ENCODE data around the gene F2RL2.

DNA sequence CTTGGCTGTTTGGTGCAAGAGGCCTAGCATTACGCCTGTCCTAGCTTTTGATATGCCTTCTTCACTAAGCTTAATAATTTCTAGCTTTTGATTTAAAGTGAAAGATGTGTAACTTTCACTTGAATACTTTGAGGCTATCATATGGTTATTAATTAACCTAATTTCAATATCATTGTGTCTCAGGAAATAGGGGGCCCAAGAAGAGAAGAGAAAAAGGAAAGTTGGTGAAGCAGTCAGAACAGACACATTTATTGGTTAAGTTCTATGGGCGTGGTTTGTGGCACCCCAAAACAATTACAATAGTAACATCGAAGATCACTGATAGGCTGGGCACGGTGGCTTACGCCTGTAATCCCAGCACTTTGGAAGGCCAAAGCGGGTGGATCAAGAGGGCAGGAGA is 40.9 kb upstream of the F2RL2 start:
- TF ChIP-seq, protein P1, sequence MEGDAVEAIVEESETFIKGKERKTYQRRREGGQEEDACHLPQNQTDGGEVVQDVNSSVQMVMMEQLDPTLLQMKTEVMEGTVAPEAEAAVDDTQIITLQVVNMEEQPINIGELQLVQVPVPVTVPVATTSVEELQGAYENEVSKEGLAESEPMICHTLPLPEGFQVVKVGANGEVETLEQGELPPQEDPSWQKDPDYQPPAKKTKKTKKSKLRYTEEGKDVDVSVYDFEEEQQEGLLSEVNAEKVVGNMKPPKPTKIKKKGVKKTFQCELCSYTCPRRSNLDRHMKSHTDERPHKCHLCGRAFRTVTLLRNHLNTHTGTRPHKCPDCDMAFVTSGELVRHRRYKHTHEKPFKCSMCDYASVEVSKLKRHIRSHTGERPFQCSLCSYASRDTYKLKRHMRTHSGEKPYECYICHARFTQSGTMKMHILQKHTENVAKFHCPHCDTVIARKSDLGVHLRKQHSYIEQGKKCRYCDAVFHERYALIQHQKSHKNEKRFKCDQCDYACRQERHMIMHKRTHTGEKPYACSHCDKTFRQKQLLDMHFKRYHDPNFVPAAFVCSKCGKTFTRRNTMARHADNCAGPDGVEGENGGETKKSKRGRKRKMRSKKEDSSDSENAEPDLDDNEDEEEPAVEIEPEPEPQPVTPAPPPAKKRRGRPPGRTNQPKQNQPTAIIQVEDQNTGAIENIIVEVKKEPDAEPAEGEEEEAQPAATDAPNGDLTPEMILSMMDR (IDR thresholded peaks at IDR 0.05) = no peak
- TF ChIP-seq ZFX (IDR thresholded peaks at IDR 0.05; ENCODE audit: borderline replicate concordance) = no peak
